Measurements from ENCODE around the gene OPCML. TPM values are rescaled to one million over a fixed set of nuclear protein-coding genes. Genes with fewer than 3 reads are reported as not detected.

The OPCML gene
- total RNA-seq, 2 donors from 2014 or later, result not detected

DNA sequence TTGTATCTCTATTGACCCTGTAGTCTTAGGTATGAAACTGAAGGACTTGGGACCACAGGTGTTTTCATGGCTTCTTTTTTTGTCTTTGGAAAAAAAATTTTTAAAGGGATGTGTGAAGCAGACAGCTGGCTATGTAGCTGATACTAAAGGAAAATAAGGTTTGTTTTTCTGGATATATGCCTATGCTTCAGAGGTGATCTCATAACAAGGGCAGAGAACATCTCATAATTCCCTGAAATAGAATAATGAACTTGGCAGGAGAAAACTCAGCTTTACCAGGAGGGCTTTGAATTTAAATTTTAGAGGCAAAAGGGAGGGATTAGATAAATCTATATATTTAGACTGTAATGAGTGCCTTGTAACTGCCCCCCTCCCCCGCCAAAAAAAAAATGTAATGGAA is 714.9 kb downstream of the OPCML start:
- H3K4me3 ChIP-seq, result no peak overlapping the region
- ATAC-seq (ENCODE audit: insufficient number of reproducible peaks, low FRiP score, low read depth) (no peak), DNase-seq (ENCODE audit: low spot score) (no peak)
- H3K9me3 ChIP-seq, result no peaks in the 10 kb centered on the region
- H3K27me3 ChIP-seq (replicated peaks; ENCODE audit: insufficient read depth), result no peaks in the 10 kb centered on the region
- no peaks in the 10 kb centered on the region for H3K4me1 ChIP-seq (ENCODE audit: control insufficient read depth in 1 of 2, low read depth in 2 of 2)
- no peak overlapping the region for H3K27ac ChIP-seq
- no peaks in the 10 kb centered on the region for H3K36me3 ChIP-seq
- TF ChIP-seq, protein P1, sequence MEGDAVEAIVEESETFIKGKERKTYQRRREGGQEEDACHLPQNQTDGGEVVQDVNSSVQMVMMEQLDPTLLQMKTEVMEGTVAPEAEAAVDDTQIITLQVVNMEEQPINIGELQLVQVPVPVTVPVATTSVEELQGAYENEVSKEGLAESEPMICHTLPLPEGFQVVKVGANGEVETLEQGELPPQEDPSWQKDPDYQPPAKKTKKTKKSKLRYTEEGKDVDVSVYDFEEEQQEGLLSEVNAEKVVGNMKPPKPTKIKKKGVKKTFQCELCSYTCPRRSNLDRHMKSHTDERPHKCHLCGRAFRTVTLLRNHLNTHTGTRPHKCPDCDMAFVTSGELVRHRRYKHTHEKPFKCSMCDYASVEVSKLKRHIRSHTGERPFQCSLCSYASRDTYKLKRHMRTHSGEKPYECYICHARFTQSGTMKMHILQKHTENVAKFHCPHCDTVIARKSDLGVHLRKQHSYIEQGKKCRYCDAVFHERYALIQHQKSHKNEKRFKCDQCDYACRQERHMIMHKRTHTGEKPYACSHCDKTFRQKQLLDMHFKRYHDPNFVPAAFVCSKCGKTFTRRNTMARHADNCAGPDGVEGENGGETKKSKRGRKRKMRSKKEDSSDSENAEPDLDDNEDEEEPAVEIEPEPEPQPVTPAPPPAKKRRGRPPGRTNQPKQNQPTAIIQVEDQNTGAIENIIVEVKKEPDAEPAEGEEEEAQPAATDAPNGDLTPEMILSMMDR (IDR thresholded peaks at IDR 0.05), result no peak

DNA sequence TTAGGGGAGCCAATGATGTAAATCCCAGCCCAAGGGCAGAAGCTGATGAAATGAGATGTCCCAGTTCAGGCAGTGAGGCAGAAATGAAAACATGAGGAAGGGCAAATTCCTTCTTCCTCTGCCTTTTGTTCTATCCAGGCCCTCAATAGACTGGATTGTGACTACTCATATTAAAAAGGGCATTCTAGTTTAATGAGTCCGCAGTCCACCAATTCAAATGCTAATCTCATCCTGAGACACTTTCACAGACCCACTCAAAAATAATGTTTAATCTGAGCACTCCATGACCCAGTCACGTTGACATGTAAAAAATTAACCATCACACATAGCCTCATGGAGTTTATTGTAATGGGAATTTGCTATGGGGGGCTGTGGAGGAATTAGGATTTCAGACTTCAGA is 717.9 kb downstream of the OPCML start:
- no peak for ATAC-seq (ENCODE audit: insufficient number of reproducible peaks, low FRiP score, low read depth)
- no peaks in the 10 kb centered on the region for H3K9me3 ChIP-seq
- TF ChIP-seq, protein P1 (IDR thresholded peaks at IDR 0.05), result no peak
- no peaks in the 10 kb centered on the region for H3K27me3 ChIP-seq (replicated peaks; ENCODE audit: insufficient read depth)
- no peaks in the 10 kb centered on the region for H3K4me1 ChIP-seq (ENCODE audit: control insufficient read depth in 1 of 2, low read depth in 2 of 2)
- no peak overlapping the region for H3K4me3 ChIP-seq
- no peaks in the 10 kb centered on the region for H3K36me3 ChIP-seq
- DNase-seq (ENCODE audit: low spot score), result no peak
- H3K27ac ChIP-seq, result no peak overlapping the region

DNA sequence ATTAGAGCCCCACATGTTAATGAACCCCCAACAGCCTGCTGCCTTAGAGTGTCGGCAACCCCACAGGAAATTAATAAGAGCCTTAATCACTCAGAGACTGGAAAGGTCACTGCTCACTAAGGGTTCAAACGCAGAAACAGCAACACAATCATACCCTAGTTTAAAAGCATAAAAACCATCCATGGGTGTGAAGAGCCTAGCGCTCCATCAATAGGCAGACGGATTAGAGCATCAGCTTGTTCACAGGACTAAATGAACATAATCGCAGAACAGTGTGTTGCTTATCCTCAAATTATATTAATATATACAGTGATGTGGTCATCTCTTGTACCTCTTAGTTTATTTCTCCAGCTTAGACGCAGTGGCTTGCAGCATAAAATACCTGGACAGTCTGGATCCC is 720.7 kb downstream of the OPCML start:
- DNase-seq (ENCODE audit: low spot score) (no peak), ATAC-seq (ENCODE audit: insufficient number of reproducible peaks, low FRiP score, low read depth) (no peak)
- H3K9me3 ChIP-seq, result no peaks in the 10 kb centered on the region
- no peak overlapping the region for H3K27ac ChIP-seq
- TF ChIP-seq, protein P1 (IDR thresholded peaks at IDR 0.05), result no peak
- no peaks in the 10 kb centered on the region for H3K27me3 ChIP-seq (replicated peaks; ENCODE audit: insufficient read depth)
- H3K36me3 ChIP-seq, result no peaks in the 10 kb centered on the region
- H3K4me3 ChIP-seq, result no peak overlapping the region
- no peaks in the 10 kb centered on the region for H3K4me1 ChIP-seq (ENCODE audit: control insufficient read depth in 1 of 2, low read depth in 2 of 2)

DNA sequence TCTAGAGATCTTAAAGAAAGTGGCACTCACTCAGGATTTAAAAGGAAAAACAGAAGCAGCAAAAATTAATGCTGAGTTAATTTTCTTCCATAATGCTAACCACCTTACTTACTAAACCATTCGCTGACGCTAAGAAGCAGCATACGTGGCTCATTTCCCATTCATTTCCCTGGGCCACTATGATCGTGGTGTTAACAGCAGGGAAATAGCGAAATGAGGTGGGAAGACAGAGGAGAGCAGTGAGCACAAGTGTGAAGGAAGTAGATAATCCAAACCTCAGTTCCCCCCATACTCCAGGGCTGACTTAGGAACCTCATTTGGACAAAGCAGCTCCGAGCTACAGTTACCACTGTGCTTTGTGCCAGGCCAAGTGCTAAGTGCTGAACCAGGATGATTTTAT is 723.2 kb downstream of the OPCML start:
- TF ChIP-seq, protein P1 (IDR thresholded peaks at IDR 0.05), result no peak
- ATAC-seq (ENCODE audit: insufficient number of reproducible peaks, low FRiP score, low read depth), result no peak
- Histone ChIP-seq H3K4me1 (ENCODE audit: control insufficient read depth in 1 of 2, low read depth in 2 of 2) (no peaks in the 10 kb centered on the region), H3K9me3 (no peaks in the 10 kb centered on the region), H3K36me3 (no peaks in the 10 kb centered on the region), H3K27ac (no peak overlapping the region), H3K27me3 (replicated peaks; ENCODE audit: insufficient read depth) (no peaks in the 10 kb centered on the region), H3K4me3 (no peak overlapping the region)
- DNase-seq (ENCODE audit: low spot score), result no peak

DNA sequence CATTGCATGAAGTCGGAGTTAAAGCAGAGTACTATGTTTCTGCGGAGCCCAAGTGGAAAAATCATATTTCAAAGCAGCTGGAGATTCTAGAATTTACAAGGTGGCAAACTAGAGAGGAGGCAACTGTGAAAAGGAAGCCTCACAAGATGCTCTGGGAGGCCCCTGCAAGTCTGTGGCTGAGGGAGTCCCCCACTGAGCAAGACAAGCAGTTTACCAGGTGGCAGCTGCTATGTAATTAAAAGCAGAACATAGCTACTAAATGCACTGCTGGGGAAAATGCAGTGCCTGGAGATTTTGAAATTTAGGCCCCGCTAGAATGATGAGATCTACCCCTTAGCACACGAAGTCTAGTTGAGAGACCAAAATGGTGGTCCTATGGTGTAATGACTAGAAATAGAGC is 728.0 kb downstream of the OPCML start:
- Histone ChIP-seq H3K4me1 (ENCODE audit: control insufficient read depth in 1 of 2, low read depth in 2 of 2) (no peaks in the 10 kb centered on the region), H3K27me3 (replicated peaks; ENCODE audit: insufficient read depth) (no peaks in the 10 kb centered on the region), H3K36me3 (no peaks in the 10 kb centered on the region), H3K27ac (no peak overlapping the region), H3K4me3 (no peak overlapping the region), H3K9me3 (no peaks in the 10 kb centered on the region)
- TF ChIP-seq, protein P1 (IDR thresholded peaks at IDR 0.05), result no peak
- ATAC-seq (ENCODE audit: insufficient number of reproducible peaks, low FRiP score, low read depth) (no peak), DNase-seq (ENCODE audit: low spot score) (no peak)

Measured in thoracic aorta (tissue), 2 donors.